Ovary (tissue), 3 donors: ENCODE results near the gene PDE4C.
A peak's percentile ranks its signal among the peaks of the same experiment; 100 is the strongest.

Source experiments
- EP300 ChIP-seq: sonication (generic); formaldehyde crosslinking; IDR thresholded peaks from one replicate; pipeline ENCODE4 v1.6.1; 2017; ENCODE audit warnings: antibody characterized with exemption
- POLR2A ChIP-seq: fragments of 450-650 bp; IDR thresholded peaks from one replicate; pipeline ENCODE4 v1.6.1; 2017; ENCODE audit warnings: antibody characterized with exemption, mild to moderate bottlenecking, moderate library complexity
- TF ChIP-seq, protein P1 (sequence below), 3 donors: fragments of 450-650 bp in 2 of 3; fragments of 200-600 bp in 1 of 3; IDR thresholded peaks; one replicate each; pipeline versions ENCODE4 v1.5.1 to v1.8.0; 2016 to 2022; ENCODE audit warnings: antibody characterized with exemption in 3 of 3, mild to moderate bottlenecking in 1 of 3
- donor health status: DM: no; HTN: no; CAD: no.

DNA sequence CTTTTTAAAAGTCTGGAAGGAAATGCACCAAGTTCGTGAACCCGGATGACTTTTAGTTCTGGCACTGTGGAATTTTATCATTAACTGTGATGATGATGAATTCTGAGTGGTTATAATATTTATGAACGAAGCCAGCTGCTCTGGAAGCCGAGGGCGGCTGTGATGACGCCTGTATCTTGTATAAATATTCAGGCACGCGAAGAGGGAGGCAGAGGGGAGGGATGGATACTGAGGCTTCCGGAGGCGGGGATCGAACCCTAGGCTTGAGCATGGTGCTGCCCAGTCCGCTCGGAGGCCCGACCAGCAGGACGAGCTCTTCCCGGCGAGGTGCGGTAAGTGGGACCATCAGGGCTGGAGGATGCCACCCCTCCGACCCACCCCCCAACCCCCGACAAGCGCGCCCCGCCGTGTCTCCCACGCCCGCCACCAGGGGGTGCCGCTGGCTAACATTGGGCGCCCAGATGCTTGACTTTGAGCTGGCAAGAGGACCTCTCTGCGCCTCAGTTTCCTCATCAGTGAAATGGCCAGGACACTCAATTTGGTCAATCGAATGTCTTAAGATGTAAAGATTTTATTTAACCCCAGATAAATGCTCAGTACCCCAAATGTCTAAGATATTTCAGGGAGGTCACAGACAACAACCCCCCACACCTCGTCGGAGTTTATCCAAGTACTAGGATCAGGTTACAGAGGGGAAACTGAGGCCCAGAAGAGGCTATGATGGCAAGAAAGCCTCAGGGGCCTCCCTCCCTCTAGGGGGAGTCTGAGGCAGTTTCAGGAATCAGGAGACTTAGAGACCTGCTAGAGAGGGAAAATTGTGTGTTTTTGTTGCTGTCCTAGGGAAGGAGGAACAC is 17.9 kb downstream of the PDE4C start:
- TF ChIP-seq, protein P1, sequence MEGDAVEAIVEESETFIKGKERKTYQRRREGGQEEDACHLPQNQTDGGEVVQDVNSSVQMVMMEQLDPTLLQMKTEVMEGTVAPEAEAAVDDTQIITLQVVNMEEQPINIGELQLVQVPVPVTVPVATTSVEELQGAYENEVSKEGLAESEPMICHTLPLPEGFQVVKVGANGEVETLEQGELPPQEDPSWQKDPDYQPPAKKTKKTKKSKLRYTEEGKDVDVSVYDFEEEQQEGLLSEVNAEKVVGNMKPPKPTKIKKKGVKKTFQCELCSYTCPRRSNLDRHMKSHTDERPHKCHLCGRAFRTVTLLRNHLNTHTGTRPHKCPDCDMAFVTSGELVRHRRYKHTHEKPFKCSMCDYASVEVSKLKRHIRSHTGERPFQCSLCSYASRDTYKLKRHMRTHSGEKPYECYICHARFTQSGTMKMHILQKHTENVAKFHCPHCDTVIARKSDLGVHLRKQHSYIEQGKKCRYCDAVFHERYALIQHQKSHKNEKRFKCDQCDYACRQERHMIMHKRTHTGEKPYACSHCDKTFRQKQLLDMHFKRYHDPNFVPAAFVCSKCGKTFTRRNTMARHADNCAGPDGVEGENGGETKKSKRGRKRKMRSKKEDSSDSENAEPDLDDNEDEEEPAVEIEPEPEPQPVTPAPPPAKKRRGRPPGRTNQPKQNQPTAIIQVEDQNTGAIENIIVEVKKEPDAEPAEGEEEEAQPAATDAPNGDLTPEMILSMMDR (IDR thresholded peaks at IDR 0.05): peak in 2 of 3 donors; percentile 20 to 33
- no peak for TF ChIP-seq POLR2A
- TF ChIP-seq EP300: no peak
